GM13976 (cell line): ENCODE data around the gene NPS.

Experiments
- DNase-seq: peaks from one replicate; pipeline ENCODE4 v3.0.0; 2012; ENCODE audit warnings: low spot score
- in situ Hi-C: fragments of 300-500 bp; cut with MboI; formaldehyde crosslinking; loops from one replicate; pipeline ENCODE4 v1.12.0; 2022; ENCODE audit warnings: low sequenced_read_pairs, mixed read lengths, inconsistent platforms; ENCODE audit not compliant: unreplicated experiment
- TF ChIP-seq, protein P1 (sequence below): IDR thresholded peaks from 2 replicates; pipeline ENCODE4 v1.5.1; 2012; ENCODE audit warnings: borderline replicate concordance, mild to moderate bottlenecking; ENCODE audit not compliant: insufficient read depth; ENCODE audit errors: extremely low read depth, missing control alignments, control extremely low read depth

NPS gene

DNA sequence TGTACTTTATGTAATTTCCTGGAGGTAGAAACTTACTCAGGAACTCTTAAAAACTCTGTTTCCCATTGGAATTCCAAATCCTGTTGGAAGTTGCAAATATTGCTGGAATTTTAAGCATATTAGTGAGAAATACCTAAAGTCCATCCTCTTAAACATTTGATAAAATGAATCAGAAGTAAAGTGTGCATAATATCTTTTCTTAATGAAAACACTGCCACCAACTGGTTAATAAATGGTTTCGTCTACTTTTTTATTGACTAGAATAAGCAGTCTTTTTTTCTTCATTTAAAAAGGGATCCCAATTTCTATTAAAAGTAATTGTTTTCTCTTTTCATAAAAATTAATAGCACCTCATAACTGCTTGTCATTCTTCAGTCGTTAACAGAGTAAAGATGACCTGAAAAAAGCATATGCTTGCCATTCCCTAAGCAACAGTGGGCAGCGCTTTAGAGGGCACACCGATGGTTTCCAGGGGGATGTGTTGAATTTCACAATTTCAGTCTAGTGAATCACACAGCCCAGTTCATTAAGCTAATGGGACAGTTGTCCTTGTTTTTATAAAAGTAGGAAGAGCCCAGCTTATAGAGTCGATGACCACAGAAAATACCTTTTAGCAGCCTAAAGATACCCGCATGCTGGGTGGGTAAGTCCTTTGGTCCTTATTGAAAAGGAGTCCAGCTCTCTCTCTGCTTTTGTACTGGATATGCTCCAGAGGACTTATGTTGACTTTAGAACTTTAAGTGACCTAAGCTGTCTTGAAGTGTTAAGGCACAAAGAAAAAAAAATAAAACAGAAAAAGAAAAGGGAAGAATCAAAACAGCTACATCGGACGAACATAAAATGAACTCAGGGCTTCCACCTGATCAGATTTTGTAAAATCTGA is 28.5 kb downstream of the NPS start:
- TF ChIP-seq, protein P1, sequence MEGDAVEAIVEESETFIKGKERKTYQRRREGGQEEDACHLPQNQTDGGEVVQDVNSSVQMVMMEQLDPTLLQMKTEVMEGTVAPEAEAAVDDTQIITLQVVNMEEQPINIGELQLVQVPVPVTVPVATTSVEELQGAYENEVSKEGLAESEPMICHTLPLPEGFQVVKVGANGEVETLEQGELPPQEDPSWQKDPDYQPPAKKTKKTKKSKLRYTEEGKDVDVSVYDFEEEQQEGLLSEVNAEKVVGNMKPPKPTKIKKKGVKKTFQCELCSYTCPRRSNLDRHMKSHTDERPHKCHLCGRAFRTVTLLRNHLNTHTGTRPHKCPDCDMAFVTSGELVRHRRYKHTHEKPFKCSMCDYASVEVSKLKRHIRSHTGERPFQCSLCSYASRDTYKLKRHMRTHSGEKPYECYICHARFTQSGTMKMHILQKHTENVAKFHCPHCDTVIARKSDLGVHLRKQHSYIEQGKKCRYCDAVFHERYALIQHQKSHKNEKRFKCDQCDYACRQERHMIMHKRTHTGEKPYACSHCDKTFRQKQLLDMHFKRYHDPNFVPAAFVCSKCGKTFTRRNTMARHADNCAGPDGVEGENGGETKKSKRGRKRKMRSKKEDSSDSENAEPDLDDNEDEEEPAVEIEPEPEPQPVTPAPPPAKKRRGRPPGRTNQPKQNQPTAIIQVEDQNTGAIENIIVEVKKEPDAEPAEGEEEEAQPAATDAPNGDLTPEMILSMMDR = no peak
- no peak for DNase-seq
- in situ Hi-C loops = no loop called here

DNA sequence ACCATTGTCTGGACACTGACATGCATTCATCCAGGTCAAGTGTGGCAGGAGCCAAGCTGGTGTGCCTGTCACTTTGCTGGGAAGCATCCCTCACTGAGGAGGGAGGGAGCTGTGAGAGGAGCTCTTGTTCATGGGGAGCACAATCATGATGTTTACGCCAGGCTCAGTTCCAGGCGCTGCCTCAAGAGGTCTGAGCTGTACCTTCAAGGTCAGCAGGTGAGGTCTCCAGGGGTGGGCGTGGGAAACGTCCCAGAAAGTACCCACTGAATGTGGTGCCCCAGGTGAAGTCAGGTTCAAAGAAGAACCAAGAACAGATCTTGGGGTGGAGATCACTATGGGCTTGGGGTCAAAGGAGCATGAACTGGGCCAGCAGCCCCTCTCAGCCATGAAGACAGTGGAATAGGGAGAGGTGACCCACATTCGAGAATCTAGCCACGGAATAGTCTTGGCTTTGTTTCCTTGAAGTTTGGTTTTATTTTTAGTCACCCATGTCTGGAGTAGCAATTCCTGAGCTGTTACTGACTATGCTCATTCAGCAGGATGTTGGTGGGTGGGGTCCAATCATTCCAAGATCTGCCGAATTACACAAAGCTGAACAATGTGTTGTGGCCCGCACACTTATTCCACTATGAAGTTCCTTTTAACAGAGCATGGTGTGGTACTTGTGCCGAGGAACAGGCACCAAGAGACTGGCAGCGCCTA is 29.3 kb downstream of the NPS start:
- no peak for DNase-seq
- TF ChIP-seq, protein P1 = no peak

DNA sequence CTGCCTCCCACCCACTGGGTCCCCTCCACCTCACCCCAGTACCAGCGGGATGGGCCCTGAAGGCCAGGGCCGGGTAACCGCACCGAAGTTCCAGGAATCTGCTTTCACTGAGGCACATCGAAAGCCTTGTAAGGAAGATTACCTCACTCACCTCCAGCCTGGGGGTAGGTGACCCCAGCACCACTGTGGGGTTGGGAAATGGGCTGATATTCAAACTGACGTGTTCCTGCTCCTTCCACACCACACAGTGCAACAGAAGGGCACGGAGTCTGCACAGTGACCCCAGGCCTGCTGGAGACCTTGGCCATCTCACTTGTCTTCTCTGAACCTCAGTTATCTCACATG is 29.8 kb downstream of the NPS start:
- DNase-seq = no peak
- in situ Hi-C loops = no loop called here
- TF ChIP-seq, protein P1 = no peak

More for the DNA sequence above, 29.3 kb downstream of the NPS start:
- in situ Hi-C loops = no loop called here

DNA sequence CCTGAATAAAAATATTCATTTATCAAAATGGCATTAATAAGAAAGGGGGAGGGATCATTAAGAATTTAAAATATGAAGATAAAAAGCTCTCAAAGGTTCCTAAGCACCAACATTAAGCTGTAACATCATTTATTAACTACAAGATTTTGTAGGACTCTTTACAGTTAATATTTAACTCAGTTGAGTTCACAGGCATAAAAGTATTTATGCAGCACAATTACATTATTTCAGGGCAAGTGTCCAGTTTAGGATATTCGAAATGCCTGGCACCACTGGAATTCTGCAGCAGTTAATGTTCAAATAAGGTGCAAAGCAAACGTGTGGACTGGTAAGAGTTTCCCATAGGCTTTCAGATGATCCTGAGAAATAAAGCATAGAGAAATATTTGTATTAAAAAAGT is 30.5 kb downstream of the NPS start:
- no peak for DNase-seq
- TF ChIP-seq, protein P1 = no peak
- in situ Hi-C loops = no loop called here

DNA sequence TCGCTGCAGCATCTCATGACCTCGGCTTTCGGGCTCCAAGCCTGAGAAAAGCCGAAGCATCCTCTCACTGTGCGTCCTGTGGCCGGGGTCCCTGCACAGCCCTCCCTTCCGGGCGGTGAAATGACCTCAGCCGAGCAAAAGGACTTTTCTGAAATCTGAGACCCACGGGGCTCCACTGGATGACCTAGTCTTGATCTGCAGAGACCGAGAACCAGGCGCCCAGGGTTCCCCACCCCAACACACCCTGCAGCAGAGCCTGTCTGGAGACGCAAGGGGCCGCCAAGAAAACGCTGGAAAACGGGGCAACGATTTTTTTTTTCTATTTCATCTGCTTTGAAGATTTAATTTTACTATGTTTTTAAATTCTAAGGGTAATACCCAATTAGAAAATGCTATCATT is 31.7 kb downstream of the NPS start:
- TF ChIP-seq, protein P1 = no peak
- no peak for DNase-seq
- in situ Hi-C loops = no loop called here

DNA sequence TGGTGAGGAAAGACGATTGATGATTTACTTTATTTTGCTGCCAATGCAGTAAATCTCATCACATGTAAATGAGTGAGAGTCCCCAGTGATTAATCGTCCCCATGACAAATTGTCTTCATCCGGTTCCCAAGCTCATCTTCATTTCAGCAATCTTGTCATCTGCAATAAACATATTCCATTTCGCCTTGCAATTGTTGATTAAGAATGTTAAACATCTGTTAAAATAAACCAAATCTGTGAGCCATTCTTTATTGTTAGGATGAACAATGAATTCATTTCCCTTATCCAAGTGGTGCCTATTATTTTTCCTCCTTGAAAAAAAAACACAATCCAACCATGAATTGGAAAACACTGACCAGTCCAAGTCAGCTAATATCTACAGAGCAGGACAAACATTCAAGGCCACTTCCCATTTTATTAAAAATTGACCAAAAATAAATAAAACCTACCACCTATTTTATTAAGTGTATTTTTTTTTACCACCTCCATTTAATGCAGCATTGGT is 36.5 kb downstream of the NPS start:
- TF ChIP-seq, protein P1 = no peak
- no peak for DNase-seq

More for the DNA sequence above, 36.5 kb downstream of the NPS start:
- in situ Hi-C loops = no loop called here
